Bronchial epithelial cell (primary cell): ENCODE measurements around the gene HLA-DQB1. TPM values are rescaled to one million over a fixed set of nuclear protein-coding genes. Genes with fewer than 3 reads are reported as not detected.
"Not testable (repeated sequence)": the region's sequence is repeated elsewhere in the genome, so short reads cannot be mapped to it uniquely, and the experiment has no call there.

Experiments used
- DNase-seq: peaks from one replicate; pipeline ENCODE4 v3.0.0-alpha.2; 2010; ENCODE audit warnings: low read depth
- FAIRE-seq: peaks from 2 replicates; lab custom pipeline; 2011; peaks lifted over from hg19 to GRCh38; lab: Jason Lieb, UNC
- H3K27me3 ChIP-seq: 2 replicates; pipeline ENCODE4 v1.5.1; 2011; ENCODE audit warnings: low read length; ENCODE audit not compliant: control insufficient read depth, insufficient read depth
- H3K36me3 ChIP-seq: 2 replicates; pipeline ENCODE4 v1.5.1; 2011; ENCODE audit warnings: low read length; ENCODE audit not compliant: control insufficient read depth, insufficient read depth
- H3K4me3 ChIP-seq: 2 replicates; pipeline ENCODE4 v1.5.1; 2011; ENCODE audit warnings: mild to moderate bottlenecking, low read depth, low read length, control low read depth
- CTCF ChIP-seq: IDR thresholded peaks from 2 replicates; pipeline ENCODE4 v1.5.1; 2011; ENCODE audit warnings: mild to moderate bottlenecking, moderate library complexity, low read length, control low read depth, inconsistent platforms; ENCODE audit not compliant: insufficient read depth, severe bottlenecking
- total RNA-seq: library from RNA; depleted of rRNA; stranded (reverse); fragments of >200 nt; gene quantifications from 2 replicates; pipeline ENCODE4 v1.2.1, GENCODE V29; 2014

The HLA-DQB1 gene
- total RNA-seq, 1 donor from 2014 or later = not detected

GRCh38 chr6:32684246-32684645, 17.8 kb upstream of the HLA-DQB1 start:
- DNase-seq (no peak), FAIRE-seq (no peak)
- H3K36me3 ChIP-seq = no peaks in the 10 kb centered on the region
- H3K27me3 ChIP-seq = peaks cover 3% of the 10 kb centered on the region
- no peak overlapping the region for H3K4me3 ChIP-seq
- no peak for TF ChIP-seq CTCF

- TF ChIP-seq CTCF = no peak
- Histone ChIP-seq H3K27me3 (peaks cover 1% of the 10 kb centered on the region), H3K4me3 (no peak overlapping the region), H3K36me3 (no peaks in the 10 kb centered on the region)
- FAIRE-seq (no peak), DNase-seq (no peak)
Observed at GRCh38 chr6:32680055-32680454, 13.6 kb upstream of the HLA-DQB1 start.

GRCh38 chr6:32679492-32679891, 13.0 kb upstream of the HLA-DQB1 start:
- no peak overlapping the region for H3K4me3 ChIP-seq
- FAIRE-seq (no peak), DNase-seq (no peak)
- no peaks in the 10 kb centered on the region for H3K36me3 ChIP-seq
- H3K27me3 ChIP-seq = peaks cover 1% of the 10 kb centered on the region
- no peak for TF ChIP-seq CTCF

GRCh38 chr6:32674123-32674522, 7.7 kb upstream of the HLA-DQB1 start:
- H3K36me3 ChIP-seq, DNase-seq, FAIRE-seq: not testable (repeated sequence)

GRCh38 chr6:32671908-32672307, 5.5 kb upstream of the HLA-DQB1 start:
- H3K27me3 ChIP-seq, DNase-seq, H3K4me3 ChIP-seq, FAIRE-seq, H3K36me3 ChIP-seq: not testable (repeated sequence)

More at GRCh38 chr6:32674123-32674522, 7.7 kb upstream of the HLA-DQB1 start:
- H3K27me3 ChIP-seq, H3K4me3 ChIP-seq: not testable (repeated sequence)

GRCh38 chr6:32669893-32670292, 3.4 kb upstream of the HLA-DQB1 start:
- Histone ChIP-seq H3K36me3 (no peaks in the 10 kb centered on the region), H3K4me3 (no peak overlapping the region), H3K27me3 (no peaks in the 10 kb centered on the region)
- no peak for FAIRE-seq
- no peak for TF ChIP-seq CTCF
- no peak for DNase-seq

GRCh38 chr6:32669240-32669639, 2.8 kb upstream of the HLA-DQB1 start:
- no peaks in the 10 kb centered on the region for H3K27me3 ChIP-seq
- FAIRE-seq (no peak), DNase-seq (no peak)
- TF ChIP-seq CTCF = no peak
- H3K4me3 ChIP-seq = no peak overlapping the region
- no peaks in the 10 kb centered on the region for H3K36me3 ChIP-seq
